Upper lobe of left lung (tissue), 4 donors: ENCODE results near the gene MSGN1.

ENCODE experiments used
- CTCF ChIP-seq, 6 experiments: fragments of 450-650 bp in 4 of 6; fragments of 200-600 bp in 2 of 6; sonication (generic) in 2 of 6; IDR thresholded peaks; one replicate each; pipeline ENCODE4 v1.5.1; 2016 to 2019; ENCODE audit warnings: antibody characterized with exemption in 6 of 6
- EP300 ChIP-seq, 4 donors: sonication (generic); formaldehyde crosslinking; IDR thresholded peaks; one replicate each; pipeline ENCODE4 v1.5.1; 2017; ENCODE audit warnings: antibody characterized with exemption in 4 of 4, control low read depth in 2 of 4
- POLR2A ChIP-seq, 4 donors: fragments of 450-650 bp; IDR thresholded peaks; one replicate each; pipeline ENCODE4 v1.5.1; 2016 to 2017; ENCODE audit warnings: antibody characterized with exemption in 4 of 4, mild to moderate bottlenecking in 2 of 4

GRCh38 chr2:17845806-17846205 is 29.5 kb downstream of the MSGN1 start:
- TF ChIP-seq CTCF (IDR thresholded peaks at IDR 0.05) (no peak), EP300 (IDR thresholded peaks at IDR 0.05) (no peak), POLR2A (IDR thresholded peaks at IDR 0.05) (no peak)
